Uterus (tissue), 4 donors: ENCODE measurements around the gene ITGB5. TPM values are rescaled to one million over a fixed set of nuclear protein-coding genes. Genes with fewer than 3 reads are reported as not detected.

ENCODE experiments used
- DNase-seq, 2 donors: peaks; one replicate each; pipeline ENCODE4 v3.0.0-alpha.2; 2019 to 2020
- H3K27ac ChIP-seq, 2 donors: fragments of 200-600 bp; sonication (generic); 1 replicate in 1 of 2; 2 replicates in 1 of 2; pipeline ENCODE4 v1.5.1; 2016 to 2018
- H3K27me3 ChIP-seq, 2 donors: fragments of 200-600 bp; sonication (generic); one replicate each; pipeline ENCODE4 v1.5.1; 2018 to 2019; ENCODE audit warnings: control low read depth in 1 of 2
- H3K36me3 ChIP-seq, 2 donors: fragments of 200-600 bp; sonication (generic); one replicate each; pipeline ENCODE4 v1.5.1; 2019; ENCODE audit warnings: control low read depth in 1 of 2
- H3K4me1 ChIP-seq, 2 donors: fragments of 200-600 bp; sonication (generic); one replicate each; pipeline ENCODE4 v1.5.1; 2018 to 2019; ENCODE audit warnings: control low read depth in 1 of 2
- H3K4me3 ChIP-seq, 2 donors: fragments of 200-600 bp; sonication (generic); 1 replicate in 1 of 2; 2 replicates in 1 of 2; pipeline ENCODE4 v1.5.1; 2018 to 2019; ENCODE audit warnings: mild to moderate bottlenecking in 1 of 2
- H3K9me3 ChIP-seq, 2 donors: fragments of 200-600 bp; sonication (generic); one replicate each; pipeline ENCODE4 v1.5.1; 2019; ENCODE audit warnings: control low read depth in 1 of 2
- POLR2A ChIP-seq, 2 donors: fragments of 450-650 bp; IDR thresholded peaks; one replicate each; pipeline ENCODE4 v1.6.1; 2016; ENCODE audit warnings: antibody characterized with exemption in 2 of 2, mild to moderate bottlenecking in 1 of 2, moderate library complexity in 1 of 2
- intact Hi-C: fragments of 100-400 bp; cut with DNase I; formaldehyde crosslinking; loops from one replicate; pipeline ENCODE4 v1.15.1; 2023; ENCODE audit warnings: low total_unique reads
- total RNA-seq, 4 donors: library from RNA; depleted of rRNA in 3 of 4; stranded (reverse); fragments of >200 nt in 3 of 4; gene quantifications; one replicate each; pipeline versions ENCODE4 v1.1.0 to v1.2.4, GENCODE V29; 2014 to 2023
- TF ChIP-seq, protein P1 (sequence below), 4 experiments: fragments of 200-600 bp in 2 of 4; fragments of 450-650 bp in 2 of 4; sonication (generic) in 2 of 4; IDR thresholded peaks; one replicate each; pipeline ENCODE4 v1.5.1; 2016 to 2019; ENCODE audit warnings: antibody characterized with exemption in 4 of 4, mild to moderate bottlenecking in 2 of 4, moderate library complexity in 1 of 4
- donor health status: DM: yes; HTN: yes; CAD: no.

The ITGB5 gene
- total RNA-seq, 4 donors from 2014 or later, result 28.7 to 106 (median 71.6) TPM

DNA sequence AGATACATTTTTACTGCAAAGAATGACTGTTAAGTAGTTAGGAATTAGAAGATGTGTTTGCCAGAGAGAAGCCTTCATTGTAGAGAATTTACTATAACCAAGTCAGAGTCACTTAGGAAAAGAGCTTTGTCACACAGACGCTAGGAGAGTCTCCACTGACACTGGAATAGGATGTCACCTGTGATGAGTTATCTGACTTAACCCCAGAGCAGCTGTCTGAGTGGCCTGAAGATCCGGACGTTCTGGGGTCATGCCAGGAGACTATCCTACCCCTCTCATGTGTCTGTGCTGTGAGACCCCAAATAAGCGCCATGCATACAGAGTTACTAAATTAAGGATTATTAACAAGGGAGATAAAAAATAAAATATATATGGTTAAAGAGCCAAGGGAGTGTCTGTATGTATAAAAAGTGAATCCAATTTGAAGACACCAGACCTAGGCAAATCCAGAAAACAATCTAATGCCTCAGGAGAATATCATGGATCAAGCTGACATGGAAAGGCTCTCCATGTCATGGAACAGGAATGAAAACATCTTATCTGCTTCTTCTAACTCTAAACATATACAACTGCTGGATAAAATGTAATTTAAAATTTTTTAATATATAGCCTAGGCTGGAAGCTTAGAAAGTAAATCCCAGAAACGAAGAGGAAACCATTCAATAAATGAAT, 43.5 kb downstream of the ITGB5 start:
- H3K27ac ChIP-seq, result peak overlapping the region; percentile 23 to 86
- TF ChIP-seq, protein P1, sequence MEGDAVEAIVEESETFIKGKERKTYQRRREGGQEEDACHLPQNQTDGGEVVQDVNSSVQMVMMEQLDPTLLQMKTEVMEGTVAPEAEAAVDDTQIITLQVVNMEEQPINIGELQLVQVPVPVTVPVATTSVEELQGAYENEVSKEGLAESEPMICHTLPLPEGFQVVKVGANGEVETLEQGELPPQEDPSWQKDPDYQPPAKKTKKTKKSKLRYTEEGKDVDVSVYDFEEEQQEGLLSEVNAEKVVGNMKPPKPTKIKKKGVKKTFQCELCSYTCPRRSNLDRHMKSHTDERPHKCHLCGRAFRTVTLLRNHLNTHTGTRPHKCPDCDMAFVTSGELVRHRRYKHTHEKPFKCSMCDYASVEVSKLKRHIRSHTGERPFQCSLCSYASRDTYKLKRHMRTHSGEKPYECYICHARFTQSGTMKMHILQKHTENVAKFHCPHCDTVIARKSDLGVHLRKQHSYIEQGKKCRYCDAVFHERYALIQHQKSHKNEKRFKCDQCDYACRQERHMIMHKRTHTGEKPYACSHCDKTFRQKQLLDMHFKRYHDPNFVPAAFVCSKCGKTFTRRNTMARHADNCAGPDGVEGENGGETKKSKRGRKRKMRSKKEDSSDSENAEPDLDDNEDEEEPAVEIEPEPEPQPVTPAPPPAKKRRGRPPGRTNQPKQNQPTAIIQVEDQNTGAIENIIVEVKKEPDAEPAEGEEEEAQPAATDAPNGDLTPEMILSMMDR (IDR thresholded peaks at IDR 0.05), result no peak
- no peak for TF ChIP-seq POLR2A (IDR thresholded peaks at IDR 0.05)
- no peak overlapping the region for H3K4me3 ChIP-seq
- DNase-seq, result no peak
- H3K36me3 ChIP-seq, result no peaks in the 10 kb centered on the region
- intact Hi-C loops, result no loop called here
- no peaks in the 10 kb centered on the region for H3K9me3 ChIP-seq
- peaks cover 0 to 16% of the 10 kb centered on the region in 2 donors for H3K4me1 ChIP-seq
- no peaks in the 10 kb centered on the region for H3K27me3 ChIP-seq

DNA sequence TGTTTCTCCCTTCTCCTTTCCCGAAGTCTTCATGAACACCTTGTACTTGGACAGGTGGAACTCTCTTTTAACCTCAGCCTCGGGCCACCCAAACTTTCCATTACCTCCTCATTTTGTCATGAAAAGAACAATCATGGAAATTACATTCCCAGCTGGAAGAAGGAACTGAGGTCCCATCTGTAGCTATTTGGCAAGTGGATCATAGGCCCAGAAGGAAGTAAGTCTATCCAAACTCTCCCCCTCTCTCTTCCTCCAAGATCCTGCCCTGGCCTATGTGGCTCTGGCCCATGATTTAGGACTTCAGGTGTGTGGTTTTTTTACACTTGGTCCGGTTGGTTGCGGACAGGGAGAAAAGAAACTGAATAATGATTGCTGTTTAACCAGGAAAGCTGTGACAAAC, 44.1 kb downstream of the ITGB5 start:
- TF ChIP-seq POLR2A (IDR thresholded peaks at IDR 0.05), result no peak
- TF ChIP-seq, protein P1 (IDR thresholded peaks at IDR 0.05), result no peak
- H3K9me3 ChIP-seq, result no peaks in the 10 kb centered on the region
- H3K4me1 ChIP-seq, result peaks cover 0 to 16% of the 10 kb centered on the region in 2 donors
- H3K4me3 ChIP-seq, result no peak overlapping the region
- peak overlapping the region; percentile 23 to 86 for H3K27ac ChIP-seq
- no peaks in the 10 kb centered on the region for H3K36me3 ChIP-seq
- DNase-seq, result no peak
- intact Hi-C loops, result no loop called here
- no peaks in the 10 kb centered on the region for H3K27me3 ChIP-seq

DNA sequence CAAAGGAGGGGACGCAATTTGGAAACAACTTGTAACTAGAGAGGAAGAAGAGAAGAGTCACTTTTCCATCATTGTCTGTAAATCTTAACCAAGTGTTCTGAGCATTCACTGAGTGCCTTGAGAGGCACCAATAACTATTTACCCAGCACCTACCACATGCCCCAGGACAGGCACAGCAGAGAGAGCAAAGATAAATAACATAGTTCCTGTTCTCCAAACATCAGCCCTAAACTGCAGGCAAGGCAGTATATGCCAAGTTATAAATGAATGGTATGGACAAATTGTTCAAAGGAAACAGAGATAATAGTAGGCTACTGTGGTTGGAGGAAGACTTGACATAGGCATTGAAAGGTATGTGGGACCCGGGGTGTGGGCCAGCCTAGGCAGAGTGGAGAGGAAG, 45.6 kb downstream of the ITGB5 start:
- Histone ChIP-seq H3K36me3 (no peaks in the 10 kb centered on the region), H3K27me3 (no peaks in the 10 kb centered on the region), H3K4me3 (no peak overlapping the region), H3K9me3 (no peaks in the 10 kb centered on the region), H3K27ac (no peak overlapping the region), H3K4me1 (peaks cover 0 to 22% of the 10 kb centered on the region in 2 donors)
- DNase-seq, result no peak
- intact Hi-C loops, result no loop called here
- TF ChIP-seq, protein P1 (IDR thresholded peaks at IDR 0.05), result no peak
- no peak for TF ChIP-seq POLR2A (IDR thresholded peaks at IDR 0.05)

DNA sequence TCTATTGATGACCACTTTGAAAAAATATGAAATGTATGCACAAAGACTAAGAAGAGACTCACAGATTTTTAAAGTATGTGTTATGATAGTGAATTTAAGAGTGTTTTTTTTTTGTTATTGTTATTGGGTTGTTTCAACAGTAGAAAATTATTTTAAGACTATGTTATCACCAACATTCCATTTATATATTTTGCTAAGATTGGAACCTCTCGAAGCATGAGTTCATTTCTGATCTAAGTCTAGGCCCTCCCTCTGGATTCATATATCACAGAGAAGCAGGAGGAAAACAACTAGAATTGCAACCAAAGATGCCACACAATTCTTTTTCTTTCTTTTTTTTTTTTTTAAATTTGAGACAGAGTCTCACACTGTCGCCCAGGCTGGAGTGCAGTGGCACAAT, 46.8 kb downstream of the ITGB5 start:
- no peak for DNase-seq
- TF ChIP-seq, protein P1 (IDR thresholded peaks at IDR 0.05), result no peak
- no peak for TF ChIP-seq POLR2A (IDR thresholded peaks at IDR 0.05)
- no peaks in the 10 kb centered on the region for H3K9me3 ChIP-seq
- intact Hi-C loops, result no loop called here
- H3K4me3 ChIP-seq, result no peak overlapping the region
- peak overlapping the region in 1 of 2 donors; percentile 91 for H3K27ac ChIP-seq
- peaks cover 0 to 25% of the 10 kb centered on the region in 2 donors for H3K4me1 ChIP-seq
- no peaks in the 10 kb centered on the region for H3K27me3 ChIP-seq
- H3K36me3 ChIP-seq, result no peaks in the 10 kb centered on the region

DNA sequence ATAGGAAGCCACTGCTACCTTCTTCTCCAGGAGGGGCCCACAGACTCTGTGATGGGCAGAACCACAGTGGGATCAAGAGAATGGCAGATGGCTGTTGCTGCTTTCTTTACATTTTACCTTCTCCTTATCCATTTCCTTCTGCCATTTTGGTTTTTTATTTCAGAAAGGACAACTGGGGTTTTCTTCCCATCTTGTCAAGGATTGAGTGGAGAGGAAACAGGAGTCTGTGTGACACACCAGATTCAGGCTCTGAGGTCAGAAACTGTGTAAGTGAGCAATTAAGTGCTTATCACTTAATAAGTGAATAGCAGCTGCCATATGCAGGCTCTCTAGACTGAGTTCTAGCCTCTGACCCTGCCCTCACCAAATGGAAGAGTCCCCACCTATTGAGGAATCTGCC, 47.3 kb downstream of the ITGB5 start:
- H3K4me1 ChIP-seq, result peaks cover under 1 to 23% of the 10 kb centered on the region in 2 donors
- TF ChIP-seq, protein P1 (IDR thresholded peaks at IDR 0.05), result no peak
- no peak for TF ChIP-seq POLR2A (IDR thresholded peaks at IDR 0.05)

More for the DNA sequence above, 47.3 kb downstream of the ITGB5 start:
- DNase-seq, result no peak
- Histone ChIP-seq H3K9me3 (no peaks in the 10 kb centered on the region), H3K27me3 (no peaks in the 10 kb centered on the region), H3K36me3 (no peaks in the 10 kb centered on the region), H3K27ac (peak overlapping the region in 1 of 2 donors; percentile 91), H3K4me3 (no peak overlapping the region)
- intact Hi-C loops, result no loop called here
